ENCODE measurements around the gene PTPN20.

Gene PTPN20

DNA sequence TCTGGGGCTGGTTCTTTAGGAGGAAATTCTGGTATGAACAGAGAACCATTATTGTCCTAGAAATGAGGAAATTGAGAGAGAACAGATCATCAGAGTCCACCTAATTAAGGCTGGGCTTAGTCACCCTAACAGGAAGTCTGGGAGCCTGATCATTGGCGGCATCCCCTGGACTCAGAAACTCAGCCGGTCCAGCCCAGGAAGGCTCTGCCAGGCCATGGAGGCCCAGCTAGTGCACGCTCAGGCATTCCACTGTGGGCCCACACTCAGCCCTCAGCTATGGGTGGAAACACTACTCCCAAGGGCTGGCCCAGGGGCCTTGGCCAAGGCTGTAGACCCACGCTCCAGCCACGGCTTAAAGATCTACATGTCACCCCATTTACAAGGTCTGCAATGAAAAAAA lies 109.2 kb downstream of the PTPN20 start:
- DNase-seq (ENCODE audit: low read depth in 2 of 2), result no peak

DNA sequence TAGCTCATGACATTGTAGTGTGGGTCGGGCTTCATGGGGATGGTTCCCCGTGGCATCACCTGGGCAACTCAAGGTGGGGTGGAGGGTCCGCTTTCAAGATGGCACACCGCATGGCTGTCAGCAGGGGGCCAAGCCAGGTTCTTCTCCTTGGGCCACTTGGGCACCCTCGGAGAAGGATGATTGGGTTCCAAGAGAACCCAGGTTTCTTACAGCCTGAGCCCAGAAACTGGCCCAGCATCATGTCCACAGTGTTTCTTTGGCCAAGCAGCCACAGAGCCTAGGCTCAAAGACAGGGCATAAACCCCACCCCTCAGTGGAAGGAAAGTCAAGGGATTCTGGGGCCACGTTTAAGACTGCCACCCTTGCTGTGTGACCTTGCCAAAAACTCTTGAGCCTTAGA lies 110.6 kb downstream of the PTPN20 start:
- no peak for DNase-seq (ENCODE audit: low read depth in 2 of 2)

DNA sequence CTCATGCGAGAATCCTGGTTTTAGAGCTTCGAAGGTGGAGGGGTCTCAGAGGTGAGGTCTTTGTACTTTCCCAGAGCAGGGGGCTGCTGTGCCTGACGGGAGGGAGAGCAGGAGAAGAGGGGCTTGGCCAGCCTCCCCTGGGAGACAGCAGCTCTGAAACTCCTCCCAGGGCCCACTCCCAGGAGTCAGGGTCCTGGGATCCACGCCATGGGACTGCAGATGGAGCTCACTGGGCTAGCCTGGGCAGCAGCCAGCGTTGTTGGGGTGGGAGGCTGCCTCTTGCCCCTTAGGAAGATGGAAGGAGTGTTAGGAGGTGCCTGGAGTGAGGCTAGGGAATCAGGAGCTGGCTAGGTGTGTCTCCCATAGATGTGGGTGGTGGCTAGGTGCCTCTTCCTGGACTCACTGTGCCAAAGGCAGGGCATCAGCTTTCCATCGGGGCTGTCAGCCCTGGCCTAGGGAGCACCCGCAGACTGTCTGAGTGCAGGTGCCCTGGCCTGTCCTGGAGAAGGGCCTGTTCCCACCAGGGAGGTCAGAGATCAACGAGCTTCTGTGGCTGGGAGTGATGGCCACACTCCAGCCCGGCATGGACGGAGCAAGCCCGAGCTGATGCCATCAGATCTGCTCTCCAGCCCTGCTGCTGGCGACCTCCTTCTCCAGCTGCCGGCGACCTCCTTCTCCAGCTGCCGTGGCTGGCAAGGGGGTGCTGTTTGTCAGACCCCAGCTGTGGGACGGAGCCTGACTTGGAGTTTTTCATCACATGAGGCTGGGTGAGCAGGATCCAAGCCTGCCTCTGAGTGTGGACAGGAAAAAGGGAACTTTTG lies 111.3 kb downstream of the PTPN20 start:
- no peak for DNase-seq (ENCODE audit: low read depth in 2 of 2)

DNA sequence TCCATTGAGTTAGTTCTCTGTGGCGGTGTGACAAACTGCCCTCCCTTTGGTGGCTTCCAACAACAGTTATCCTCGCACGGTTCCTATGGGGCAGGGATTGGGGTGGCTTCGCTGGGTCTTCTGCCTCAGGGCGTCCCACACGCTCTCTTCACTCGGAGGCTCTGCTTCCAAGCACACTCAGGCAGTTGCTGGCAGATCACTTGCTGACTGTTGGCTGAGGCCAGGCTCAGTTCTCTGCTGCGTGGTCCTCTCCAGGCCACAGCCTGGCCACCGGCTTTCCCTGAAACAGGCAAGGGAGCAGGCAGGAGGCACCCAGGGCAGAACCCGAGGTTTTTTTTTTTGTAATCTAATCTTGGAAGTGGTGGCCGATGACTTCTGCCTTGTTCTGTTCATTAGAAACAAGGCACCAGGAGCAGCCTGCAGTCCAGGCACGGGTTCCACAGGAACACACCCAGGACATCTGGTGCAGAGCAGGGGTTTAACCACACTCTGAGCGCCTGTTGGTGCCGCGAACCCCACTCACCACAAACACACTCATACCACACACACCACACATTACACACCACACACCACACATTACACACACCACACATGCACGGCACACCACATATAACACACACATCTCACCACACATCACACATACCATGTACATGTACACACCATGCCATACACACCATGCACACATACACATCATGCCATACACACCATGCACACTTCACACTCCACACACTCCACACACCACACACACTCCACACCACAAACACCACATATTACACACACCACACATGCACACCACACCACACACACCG lies 112.2 kb downstream of the PTPN20 start:
- no peak for DNase-seq (ENCODE audit: low read depth in 2 of 2)

DNA sequence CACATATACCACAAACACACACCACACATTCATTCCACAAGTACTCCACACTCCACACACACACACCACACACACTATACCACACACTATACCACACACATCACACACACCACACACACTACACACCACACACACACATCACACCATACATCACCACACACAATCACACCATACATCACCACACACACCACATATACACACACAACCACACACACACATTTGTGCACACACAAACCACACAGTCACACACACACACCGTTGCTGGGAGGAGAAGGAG lies 112.8 kb downstream of the PTPN20 start:
- no peak for DNase-seq (ENCODE audit: low read depth in 2 of 2)

GRCh38 chr10:47024399-47025252 lies 113.4 kb downstream of the PTPN20 start:
- DNase-seq (ENCODE audit: low read depth in 2 of 2), result peak; percentile 27 to 53

DNA sequence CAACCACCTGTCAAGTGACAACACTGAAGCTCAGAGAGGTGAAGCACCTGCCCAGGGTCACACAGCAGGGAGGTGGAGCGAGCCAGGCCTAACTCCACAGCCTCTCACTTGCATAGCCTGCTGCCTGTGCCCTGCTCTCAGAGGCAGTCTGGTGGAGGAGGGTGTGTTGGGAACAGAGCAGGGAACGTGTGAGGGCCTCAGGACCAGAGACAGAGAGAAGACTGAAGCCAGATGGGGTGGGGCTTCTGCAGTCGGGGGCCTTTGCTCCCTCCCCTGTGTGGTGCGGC lies 114.0 kb downstream of the PTPN20 start:
- no peak for DNase-seq (ENCODE audit: low read depth in 2 of 2)

DNA sequence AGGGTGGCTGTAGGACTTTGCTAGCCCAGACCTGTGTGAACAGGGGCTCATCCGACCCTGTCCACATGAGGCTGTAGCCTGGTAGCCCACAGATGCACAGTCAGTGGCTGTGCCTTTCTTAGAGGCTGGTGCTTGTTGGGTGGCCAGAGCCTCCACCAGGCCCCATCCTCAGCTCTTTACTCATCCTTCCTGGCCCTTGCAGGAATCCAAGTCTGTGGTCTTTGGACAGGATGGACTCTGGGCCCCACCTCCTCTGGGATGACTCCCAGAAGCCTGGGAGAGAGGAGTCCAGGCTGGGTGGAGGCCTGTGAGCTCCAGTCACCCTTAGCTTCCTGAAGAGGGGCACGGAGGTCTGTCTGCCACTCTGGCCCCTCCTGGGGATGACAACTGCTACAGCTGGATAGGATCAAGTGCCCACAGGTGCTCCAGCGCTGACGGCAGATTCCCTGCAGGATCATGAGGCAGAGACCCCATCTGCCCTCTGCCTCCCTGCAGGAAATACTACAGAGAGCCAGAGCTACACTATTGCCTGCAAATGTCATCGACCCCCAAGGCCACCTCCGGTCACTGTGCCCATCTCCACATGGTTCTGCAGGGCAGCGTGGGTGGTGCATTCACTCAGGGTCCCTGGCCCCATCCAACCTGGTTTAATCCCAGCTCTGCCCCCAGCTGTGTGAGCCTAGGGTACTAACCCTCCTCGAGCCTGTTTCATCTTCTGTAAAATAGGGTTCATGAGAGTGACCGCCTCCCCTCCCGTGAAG lies 114.5 kb downstream of the PTPN20 start:
- no peak for DNase-seq (ENCODE audit: low read depth in 2 of 2)

GRCh38 chr10:47026301-47027107 lies 115.3 kb downstream of the PTPN20 start:
- no peak for DNase-seq (ENCODE audit: low read depth in 2 of 2)

- no peak for DNase-seq (ENCODE audit: low read depth in 2 of 2)
Measured at GRCh38 chr10:47027108-47027783, 116.0 kb downstream of the PTPN20 start.

- DNase-seq (ENCODE audit: low read depth in 2 of 2), result no peak
Measured at GRCh38 chr10:47027784-47028260, 116.6 kb downstream of the PTPN20 start.

GRCh38 chr10:47028466-47028865 lies 117.2 kb downstream of the PTPN20 start:
- DNase-seq (ENCODE audit: low read depth in 2 of 2), result no peak

GRCh38 chr10:47029181-47030009 lies 118.2 kb downstream of the PTPN20 start:
- DNase-seq (ENCODE audit: low read depth in 2 of 2), result no peak

- no peak for DNase-seq (ENCODE audit: low read depth in 2 of 2)
Measured at GRCh38 chr10:47030191-47030703, 119.0 kb downstream of the PTPN20 start.

- DNase-seq (ENCODE audit: low read depth in 2 of 2), result no peak
Measured at GRCh38 chr10:47031211-47031900, 120.1 kb downstream of the PTPN20 start.

DNA sequence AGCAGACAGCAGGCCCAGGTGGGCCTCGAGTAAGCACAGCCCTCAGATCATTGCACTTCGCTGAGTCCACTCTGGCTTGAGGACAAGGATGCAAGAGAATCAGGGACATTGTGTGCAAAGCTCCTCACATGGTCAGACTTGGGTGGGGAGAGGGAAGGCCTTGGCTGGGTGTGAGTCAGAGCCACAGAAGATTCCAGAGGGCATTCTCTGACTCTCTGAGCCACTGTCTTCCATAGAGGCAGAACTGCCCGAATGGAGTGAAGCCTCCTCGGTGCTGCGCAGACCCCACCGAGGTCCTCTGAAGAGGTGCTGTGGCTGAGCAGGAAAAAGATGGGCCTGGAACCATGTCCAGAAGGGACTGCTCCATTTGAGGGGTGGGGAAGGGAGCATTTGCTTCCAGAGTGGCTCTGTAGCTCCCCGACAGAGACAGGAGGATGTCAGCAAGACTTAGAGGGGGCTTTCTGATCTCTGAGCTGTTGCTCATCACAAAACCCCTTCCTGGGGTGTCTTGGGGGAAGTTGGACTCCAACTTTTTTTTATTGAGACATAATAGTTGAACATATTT lies 120.8 kb downstream of the PTPN20 start:
- DNase-seq (ENCODE audit: low read depth in 2 of 2), result no peak

- no peak for DNase-seq (ENCODE audit: low read depth in 2 of 2)
Measured at GRCh38 chr10:47033081-47033480, 121.9 kb downstream of the PTPN20 start.
